Central memory CD4-positive, alpha-beta T cell (primary cell): ENCODE data around the gene CIPC.

Experiments
- DNase-seq: peaks from one replicate; pipeline ENCODE4 v3.0.0; 2022

The CIPC gene

GRCh38 chr14:77128414-77128891, 30.4 kb downstream of the CIPC start:
- DNase-seq, result no peak

DNA sequence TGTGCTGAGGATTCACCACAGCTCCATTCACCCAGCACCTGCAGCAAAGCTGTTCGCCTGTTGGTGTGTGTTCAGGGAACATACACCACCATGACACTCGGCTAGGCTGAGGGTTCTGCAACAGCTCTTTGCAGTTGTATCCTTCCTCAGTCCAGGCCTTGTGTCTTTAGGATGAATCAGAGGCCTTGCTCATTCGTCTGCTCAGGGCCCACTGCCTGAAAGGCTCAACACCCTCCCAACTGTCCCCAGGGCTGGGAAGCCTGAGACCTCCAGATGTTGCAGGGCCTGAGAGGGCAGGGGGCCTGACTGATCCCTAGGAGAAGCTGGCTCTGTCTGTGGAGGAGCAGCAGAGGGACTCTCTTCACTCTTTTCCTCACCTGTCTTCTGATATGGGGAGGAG, 32.3 kb downstream of the CIPC start:
- DNase-seq, result no peak

GRCh38 chr14:77131206-77131605, 33.1 kb downstream of the CIPC start:
- no peak for DNase-seq

- DNase-seq, result no peak
Measured at GRCh38 chr14:77131871-77132486, 33.9 kb downstream of the CIPC start.

- peak; percentile 55 for DNase-seq
Measured at GRCh38 chr14:77133720-77134338, 35.8 kb downstream of the CIPC start.

- no peak for DNase-seq
Measured at GRCh38 chr14:77139022-77139421, 41.0 kb downstream of the CIPC start.

GRCh38 chr14:77139540-77140358, 41.7 kb downstream of the CIPC start:
- peak; percentile 15 for DNase-seq

DNA sequence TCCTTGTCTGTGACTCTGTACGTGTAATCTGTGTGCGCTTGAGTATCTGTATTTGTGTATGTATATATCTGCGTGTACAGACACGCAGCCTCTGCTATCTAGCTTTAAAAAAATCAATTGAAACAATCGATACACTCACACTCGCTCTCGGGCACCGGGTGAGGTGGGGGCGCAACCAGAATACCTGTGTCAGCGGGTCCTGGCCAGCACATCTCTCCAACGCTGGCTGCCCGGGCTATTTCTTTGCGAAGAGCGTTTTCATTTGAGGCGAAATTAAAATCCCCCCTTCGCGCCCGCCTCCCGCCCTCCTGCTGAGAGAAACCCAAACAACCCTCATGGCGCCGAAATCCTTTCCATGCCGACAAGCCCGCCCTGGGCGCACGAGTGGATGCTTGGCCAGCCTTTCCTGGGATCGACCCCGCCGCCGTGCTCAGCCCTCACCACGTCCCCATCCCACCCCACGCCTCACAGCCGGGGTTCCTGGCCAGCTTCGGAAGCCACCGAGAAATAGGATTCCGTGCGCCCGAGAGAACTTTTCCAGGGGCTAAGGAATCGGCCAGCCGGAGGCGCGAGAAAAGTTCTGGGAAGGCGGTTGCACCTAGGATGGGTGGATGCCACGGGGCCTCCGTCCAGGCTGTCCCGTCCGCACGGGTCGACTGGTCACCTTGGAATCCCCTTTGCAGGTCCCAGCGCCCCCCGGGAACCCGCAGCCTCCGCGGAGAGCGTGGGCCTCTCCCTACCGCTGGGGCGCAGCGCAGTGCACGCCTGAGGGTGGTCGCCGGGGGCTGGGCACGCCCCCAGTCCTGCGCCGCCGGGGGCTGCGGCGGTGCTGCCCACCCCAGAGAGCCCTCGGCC, 42.5 kb downstream of the CIPC start:
- no peak for DNase-seq

- no peak for DNase-seq
Measured at GRCh38 chr14:77141214-77142004, 43.4 kb downstream of the CIPC start, which contains the start of gene ZDHHC22. TSS of gene ZDHHC22 (minus strand) at chr14:77141791. CDS start at chr14:77139738, 2,053 bp downstream.

DNA sequence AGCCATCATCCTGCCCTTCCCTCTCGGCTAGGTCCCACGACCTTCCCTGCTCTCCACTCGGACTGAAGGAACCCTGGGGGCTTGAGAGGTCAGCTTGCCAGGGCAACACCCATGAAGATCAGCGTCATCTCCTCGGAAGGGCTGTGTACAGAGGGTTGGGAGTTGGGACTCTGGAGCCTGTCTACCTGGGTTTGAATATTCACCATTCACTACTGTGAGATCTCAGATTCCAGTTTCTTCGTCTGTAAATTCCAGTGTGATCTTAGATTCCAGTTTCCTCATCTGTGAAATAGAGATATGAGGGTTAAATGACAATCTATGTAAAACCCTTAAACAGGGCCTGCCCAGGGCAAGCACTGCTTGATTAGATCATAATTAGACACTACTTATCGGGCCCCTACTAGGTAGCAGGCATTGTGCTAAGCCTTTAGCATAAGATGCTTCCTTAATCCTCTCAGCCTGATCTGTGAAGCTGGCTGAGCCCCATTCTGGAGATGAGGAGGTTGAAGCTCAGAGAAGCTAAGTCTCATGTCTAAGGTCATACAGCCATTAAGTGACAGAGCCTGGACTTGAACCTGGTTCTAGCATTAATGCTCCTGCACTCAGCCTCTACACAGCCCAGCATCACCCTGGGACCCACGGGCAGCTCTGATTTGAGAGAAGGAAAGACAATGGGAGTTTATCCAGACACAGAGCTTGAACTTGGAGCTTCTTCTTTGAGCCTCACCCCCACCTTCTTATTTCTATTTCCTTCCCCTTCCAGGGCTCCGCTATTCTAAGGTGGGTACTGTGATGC, 44.1 kb downstream of the CIPC start:
- no peak for DNase-seq

GRCh38 chr14:77143071-77143470, 45.0 kb downstream of the CIPC start:
- DNase-seq, result no peak

DNA sequence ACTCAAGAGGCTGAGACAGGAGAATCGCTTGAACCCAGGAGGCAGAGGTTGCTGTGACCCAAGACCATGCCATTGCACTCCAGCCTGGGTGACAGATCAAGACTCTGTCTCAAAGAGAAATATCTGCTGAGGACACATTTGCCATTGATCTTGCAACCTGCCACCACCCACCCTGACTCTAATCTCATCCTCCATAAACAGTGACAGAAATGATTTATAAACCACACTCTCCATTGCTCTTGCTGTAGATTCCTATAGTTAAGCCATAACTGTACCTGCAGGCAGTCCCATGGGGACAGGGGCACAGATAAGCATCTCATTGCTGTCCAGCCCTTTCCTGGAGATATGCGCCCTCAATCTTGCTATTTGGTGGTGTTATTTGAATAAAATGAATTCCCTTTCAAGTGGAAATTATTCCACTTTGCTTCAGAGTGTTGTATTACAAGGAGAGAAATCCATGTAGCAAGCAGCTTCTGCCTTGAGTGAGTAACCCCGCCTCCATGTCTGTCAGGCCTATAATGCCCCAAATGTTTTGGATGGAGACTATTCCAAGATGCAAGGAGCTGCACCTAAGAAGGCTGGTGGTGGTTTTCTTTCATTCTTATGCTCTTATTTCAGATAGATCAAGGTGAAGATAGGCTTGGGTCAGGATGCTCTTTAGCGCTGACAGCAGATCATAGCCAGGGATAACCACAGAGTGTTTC, 46.5 kb downstream of the CIPC start:
- no peak for DNase-seq

DNA sequence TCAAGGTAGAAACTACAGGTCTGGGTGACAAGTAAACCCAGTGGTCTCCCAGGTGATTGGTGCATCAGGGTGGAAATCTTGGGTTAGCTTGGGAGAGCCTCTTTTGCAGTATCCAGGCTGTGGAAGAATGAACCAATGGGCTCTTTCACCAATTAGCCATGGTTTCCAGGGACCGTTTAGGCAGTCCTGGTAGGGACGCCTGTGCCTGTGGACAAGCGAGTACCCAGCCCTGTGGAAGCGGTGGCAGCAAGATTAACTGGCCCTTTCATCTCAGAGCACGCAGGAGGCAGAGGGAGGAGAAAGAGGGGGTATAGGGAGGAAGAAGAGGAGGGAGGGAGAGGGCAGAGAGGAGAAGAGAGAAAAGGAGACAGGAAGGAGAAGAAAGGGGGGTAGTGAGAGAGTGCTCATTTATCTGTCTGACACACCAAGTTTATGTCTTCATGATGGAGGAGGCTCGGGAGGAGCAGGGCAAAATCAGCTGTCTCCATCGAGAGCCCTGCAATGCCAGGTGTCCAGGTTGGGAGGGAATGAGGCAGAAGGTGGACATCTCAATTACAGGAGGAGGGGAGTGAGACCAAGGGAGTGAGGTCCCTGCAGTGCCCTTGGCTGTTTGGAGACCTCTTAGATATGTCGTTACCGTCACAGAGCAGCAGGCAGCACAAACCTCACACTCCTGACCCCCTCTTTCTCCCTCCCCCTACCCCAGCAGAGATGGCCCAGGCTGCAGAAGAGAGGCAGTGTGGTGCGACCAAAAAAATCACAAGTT, 48.1 kb downstream of the CIPC start:
- no peak for DNase-seq

DNA sequence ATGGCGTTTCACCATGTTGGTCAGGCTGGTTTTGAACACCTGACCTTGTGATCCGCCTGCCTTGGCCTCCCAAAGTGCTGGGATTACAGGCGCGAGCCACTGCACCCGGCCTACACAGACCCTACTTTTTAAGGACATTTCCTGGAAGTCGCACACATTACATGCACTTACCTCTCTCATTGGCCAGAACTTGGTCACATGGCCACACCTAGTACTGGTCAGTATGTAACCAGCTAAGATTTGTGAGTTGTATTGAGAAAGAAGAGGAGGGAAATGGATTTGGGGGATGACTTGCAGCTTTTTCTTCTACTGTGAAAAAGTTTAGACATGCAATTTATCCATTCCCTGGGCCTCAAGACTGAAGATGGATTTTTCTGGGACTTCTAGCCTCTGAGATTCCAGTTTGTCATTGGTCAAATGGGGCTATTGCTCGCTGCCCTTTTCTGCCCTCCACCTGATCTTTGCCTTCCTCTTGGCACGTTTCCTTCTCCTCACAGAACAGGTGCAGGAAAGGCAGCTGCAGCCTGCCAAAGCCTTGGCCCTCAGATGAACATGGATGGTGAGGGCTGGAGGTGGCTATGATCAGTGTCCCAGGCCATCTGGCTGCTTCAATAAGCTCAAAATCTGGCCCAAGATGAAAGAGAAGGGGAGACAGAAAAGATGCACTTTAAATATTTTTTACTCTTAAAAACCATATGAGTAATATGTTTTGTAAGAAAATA, 50.6 kb downstream of the CIPC start:
- DNase-seq, result no peak

DNA sequence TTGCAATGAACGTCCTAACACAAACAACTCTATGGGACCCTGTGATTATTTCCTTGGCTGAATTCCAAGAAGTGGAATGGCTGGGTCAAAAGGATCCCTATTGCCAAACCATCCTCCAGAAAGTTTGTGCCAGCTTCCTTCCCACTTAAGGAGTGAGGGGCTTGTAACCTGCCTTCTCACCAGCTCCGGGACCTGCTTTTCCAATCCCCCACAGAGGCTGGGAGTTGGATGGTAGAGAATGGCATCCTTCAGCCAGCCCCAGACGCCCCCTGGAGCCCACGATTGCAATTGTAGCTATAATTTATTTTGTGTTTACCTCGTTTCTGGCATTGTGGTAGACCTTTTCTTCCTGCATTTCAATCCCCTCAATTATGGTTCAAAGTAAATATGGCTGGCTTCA, 53.2 kb downstream of the CIPC start:
- no peak for DNase-seq

GRCh38 chr14:77151918-77152588, 54.0 kb downstream of the CIPC start:
- peak; percentile 10 for DNase-seq

DNA sequence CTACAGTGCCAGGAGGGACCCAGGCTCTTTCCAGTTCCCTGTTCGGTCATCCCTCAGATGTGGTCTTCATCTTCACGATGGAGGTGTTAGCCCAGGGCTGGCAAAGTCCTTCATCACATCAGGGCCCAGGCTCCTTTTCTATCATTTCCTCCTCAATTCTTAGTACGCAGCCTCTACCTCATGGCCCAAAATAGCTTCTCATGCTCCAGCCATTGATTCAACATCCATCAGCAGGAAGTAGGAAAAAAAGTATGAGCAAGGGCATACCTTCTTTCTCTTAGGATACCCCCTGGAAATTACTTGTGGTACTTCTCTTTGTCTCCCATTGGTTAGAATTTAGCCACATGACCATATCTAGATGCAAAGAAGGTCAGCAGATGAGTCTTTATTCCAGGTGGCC, 55.7 kb downstream of the CIPC start:
- no peak for DNase-seq

GRCh38 chr14:77154421-77154820, 56.4 kb downstream of the CIPC start:
- DNase-seq, result no peak
